ENCODE data around the gene CEMIP.

DNA sequence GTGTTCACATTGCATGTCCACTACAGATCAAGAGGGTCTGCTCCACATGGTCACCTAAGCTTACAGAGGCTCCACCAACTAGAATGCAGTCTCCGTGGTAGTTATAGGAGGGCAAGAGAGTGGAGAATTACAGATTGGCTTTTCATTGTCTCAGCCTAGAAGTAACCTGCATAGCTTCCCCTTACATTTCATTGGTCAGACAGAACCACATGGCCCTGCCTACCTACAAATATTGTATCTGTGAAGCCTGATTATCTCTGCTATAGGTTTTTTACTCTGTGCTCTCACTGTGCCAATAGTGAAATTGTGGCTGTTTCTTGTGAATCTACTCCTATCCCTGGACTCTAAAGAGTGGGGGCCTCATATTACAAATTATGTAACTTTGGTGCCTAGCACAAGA is 219.1 kb downstream of the CEMIP start:
- TF ChIP-seq CTCF (IDR thresholded peaks at IDR 0.05) (no peak), POLR2A (IDR thresholded peaks at IDR 0.05) (no peak), POLR2AphosphoS5 (IDR thresholded peaks at IDR 0.05) (no peak)
